ENCODE results near the gene NUF2. TPM values are rescaled to one million over a fixed set of nuclear protein-coding genes. Genes with fewer than 3 reads are reported as not detected.

The NUF2 gene
- total RNA-seq, 1 experiment from 2014 or later = 30.7 TPM

DNA sequence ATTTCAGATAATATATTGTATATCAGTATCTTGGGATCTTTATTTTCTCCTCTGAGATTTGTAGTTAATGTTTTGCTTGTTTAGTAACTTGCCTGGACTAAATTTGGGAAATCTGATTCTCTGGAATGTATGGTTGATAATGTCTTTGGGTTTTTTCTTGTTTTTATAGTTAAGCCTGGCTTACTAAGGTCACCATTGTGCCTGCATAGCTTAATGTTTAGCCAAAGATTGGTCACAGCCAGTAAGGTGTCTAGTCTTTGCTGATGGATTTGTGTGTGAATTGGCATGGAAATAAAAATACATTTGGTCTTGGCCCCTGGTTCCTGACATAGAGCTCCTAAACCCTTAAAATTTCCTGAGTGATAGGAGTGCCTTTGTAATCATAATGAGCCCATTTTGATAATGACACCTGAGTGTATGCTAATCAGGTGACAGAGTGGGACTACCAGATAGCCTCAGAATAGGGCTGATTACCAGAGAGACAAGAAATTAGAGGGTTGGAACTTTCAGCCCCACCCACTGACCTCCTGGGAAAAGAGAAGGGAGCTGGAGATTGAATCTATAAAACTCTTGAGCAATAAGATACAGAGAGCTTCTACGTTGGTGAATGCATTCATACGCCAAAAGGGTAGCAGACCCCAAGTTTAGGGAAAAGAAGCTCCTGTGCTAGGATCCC lies 47.9 kb upstream of the NUF2 start:
- H2AFZ ChIP-seq (ENCODE audit: low read length) = no peak overlapping the region
- H3K4me2 ChIP-seq (ENCODE audit: insufficient read depth, insufficient read length, low read length) = no peak overlapping the region
- H3K4me1 ChIP-seq (ENCODE audit: insufficient read depth, low read length) = no peaks in the 10 kb centered on the region; the same call in 1 of the 2 replicates
- no peak overlapping the region for H3K14ac ChIP-seq (ENCODE audit: insufficient read depth, low read length)
- H4K8ac ChIP-seq (replicated peaks; ENCODE audit: insufficient read length, low read depth, low read length) = no peak overlapping the region
- no peak overlapping the region for H4K91ac ChIP-seq (ENCODE audit: insufficient read length, low read depth, low read length)
- no peaks in the 10 kb centered on the region for H3K27me3 ChIP-seq (ENCODE audit: insufficient read depth, low read length)
- no peak overlapping the region for H4K5ac ChIP-seq (ENCODE audit: insufficient read length, low read depth, low read length)
- Mint-ChIP-seq H3K4me1 (peaks cover 9 to 14% of the 10 kb centered on the region in 2 experiments), H3K9me3 (peaks cover 13 to 19% of the 10 kb centered on the region in 2 experiments), H3K27ac (no peak overlapping the region), H3K27me3 (ENCODE audit: low read depth) (no peaks in the 10 kb centered on the region), H3K36me3 (ENCODE audit: insufficient read depth in 1 of 3, low read depth in 3 of 3) (peaks cover 3 to 21% (median 5%) of the 10 kb centered on the region in 3 experiments; a peak in 4 of 7 replicates), H3K4me3 (no peak overlapping the region)
- no peak overlapping the region for H2BK5ac ChIP-seq (ENCODE audit: insufficient read length, low read length)
- no peaks in the 10 kb centered on the region for H3K23me2 ChIP-seq (ENCODE audit: insufficient read length, low read depth, low read length, poor library complexity, severe bottlenecking)
- H3K79me1 ChIP-seq (ENCODE audit: insufficient read depth, low read depth, low read length, poor library complexity, severe bottlenecking) = no peaks in the 10 kb centered on the region
- H3K9ac ChIP-seq (ENCODE audit: extremely low read depth, insufficient read length, low read length) = no peak overlapping the region
- no peaks in the 10 kb centered on the region for H3K79me2 ChIP-seq (ENCODE audit: insufficient read depth, low read length)
- DNase-seq = no peak
- WGBS (ENCODE audit: extremely low coverage, insufficient read length, low lambda C conversion rate) = no CpG with 5 or more reads among the region's 2 CpGs
- no peak overlapping the region for H3K18ac ChIP-seq (ENCODE audit: insufficient read length, low read depth, low read length)
- no peak overlapping the region for H2AK5ac ChIP-seq (ENCODE audit: insufficient read length, low read length)
- TF ChIP-seq, protein P1, sequence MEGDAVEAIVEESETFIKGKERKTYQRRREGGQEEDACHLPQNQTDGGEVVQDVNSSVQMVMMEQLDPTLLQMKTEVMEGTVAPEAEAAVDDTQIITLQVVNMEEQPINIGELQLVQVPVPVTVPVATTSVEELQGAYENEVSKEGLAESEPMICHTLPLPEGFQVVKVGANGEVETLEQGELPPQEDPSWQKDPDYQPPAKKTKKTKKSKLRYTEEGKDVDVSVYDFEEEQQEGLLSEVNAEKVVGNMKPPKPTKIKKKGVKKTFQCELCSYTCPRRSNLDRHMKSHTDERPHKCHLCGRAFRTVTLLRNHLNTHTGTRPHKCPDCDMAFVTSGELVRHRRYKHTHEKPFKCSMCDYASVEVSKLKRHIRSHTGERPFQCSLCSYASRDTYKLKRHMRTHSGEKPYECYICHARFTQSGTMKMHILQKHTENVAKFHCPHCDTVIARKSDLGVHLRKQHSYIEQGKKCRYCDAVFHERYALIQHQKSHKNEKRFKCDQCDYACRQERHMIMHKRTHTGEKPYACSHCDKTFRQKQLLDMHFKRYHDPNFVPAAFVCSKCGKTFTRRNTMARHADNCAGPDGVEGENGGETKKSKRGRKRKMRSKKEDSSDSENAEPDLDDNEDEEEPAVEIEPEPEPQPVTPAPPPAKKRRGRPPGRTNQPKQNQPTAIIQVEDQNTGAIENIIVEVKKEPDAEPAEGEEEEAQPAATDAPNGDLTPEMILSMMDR (conservative IDR thresholded peaks at IDR 0.05) = no peak
- no peaks in the 10 kb centered on the region for H3K9me3 ChIP-seq (ENCODE audit: control insufficient read depth, low read depth, low read length)
- no peak overlapping the region for H3T11ph ChIP-seq (ENCODE audit: low read length)
- H2BK20ac ChIP-seq (ENCODE audit: low read depth, low read length, poor library complexity, severe bottlenecking) = no peak overlapping the region
- H4K20me1 ChIP-seq (ENCODE audit: control insufficient read depth, insufficient read depth, insufficient read length) = no peaks in the 10 kb centered on the region
- H3K4ac ChIP-seq (ENCODE audit: low read depth, low read length) = no peak overlapping the region
- no peak overlapping the region for H3K27ac ChIP-seq (ENCODE audit: insufficient read length, low read depth, low read length)
- no peak overlapping the region for H2BK15ac ChIP-seq (ENCODE audit: low read depth, low read length)
- H3K23ac ChIP-seq (ENCODE audit: insufficient read length, low read depth, low read length) = no peak overlapping the region
- H3K56ac ChIP-seq (ENCODE audit: insufficient read length, low read depth, low read length) = no peak overlapping the region
- H2BK120ac ChIP-seq (ENCODE audit: low read depth, low read length, poor library complexity, severe bottlenecking) = no peak overlapping the region
- no peak overlapping the region for H2BK12ac ChIP-seq (ENCODE audit: insufficient read length, low read depth, low read length)

Data from H9 (cell line).